ENCODE measurements around the gene CNTROB. TPM values are rescaled to one million over a fixed set of nuclear protein-coding genes. Genes with fewer than 3 reads are reported as not detected.

The CNTROB gene, protein sequence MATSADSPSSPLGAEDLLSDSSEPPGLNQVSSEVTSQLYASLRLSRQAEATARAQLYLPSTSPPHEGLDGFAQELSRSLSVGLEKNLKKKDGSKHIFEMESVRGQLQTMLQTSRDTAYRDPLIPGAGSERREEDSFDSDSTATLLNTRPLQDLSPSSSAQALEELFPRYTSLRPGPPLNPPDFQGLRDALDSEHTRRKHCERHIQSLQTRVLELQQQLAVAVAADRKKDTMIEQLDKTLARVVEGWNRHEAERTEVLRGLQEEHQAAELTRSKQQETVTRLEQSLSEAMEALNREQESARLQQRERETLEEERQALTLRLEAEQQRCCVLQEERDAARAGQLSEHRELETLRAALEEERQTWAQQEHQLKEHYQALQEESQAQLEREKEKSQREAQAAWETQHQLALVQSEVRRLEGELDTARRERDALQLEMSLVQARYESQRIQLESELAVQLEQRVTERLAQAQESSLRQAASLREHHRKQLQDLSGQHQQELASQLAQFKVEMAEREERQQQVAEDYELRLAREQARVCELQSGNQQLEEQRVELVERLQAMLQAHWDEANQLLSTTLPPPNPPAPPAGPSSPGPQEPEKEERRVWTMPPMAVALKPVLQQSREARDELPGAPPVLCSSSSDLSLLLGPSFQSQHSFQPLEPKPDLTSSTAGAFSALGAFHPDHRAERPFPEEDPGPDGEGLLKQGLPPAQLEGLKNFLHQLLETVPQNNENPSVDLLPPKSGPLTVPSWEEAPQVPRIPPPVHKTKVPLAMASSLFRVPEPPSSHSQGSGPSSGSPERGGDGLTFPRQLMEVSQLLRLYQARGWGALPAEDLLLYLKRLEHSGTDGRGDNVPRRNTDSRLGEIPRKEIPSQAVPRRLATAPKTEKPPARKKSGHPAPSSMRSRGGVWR
- 10 to 100 TPM; 19.3 to 40.7 (median 31.7) TPM for total RNA-seq

DNA sequence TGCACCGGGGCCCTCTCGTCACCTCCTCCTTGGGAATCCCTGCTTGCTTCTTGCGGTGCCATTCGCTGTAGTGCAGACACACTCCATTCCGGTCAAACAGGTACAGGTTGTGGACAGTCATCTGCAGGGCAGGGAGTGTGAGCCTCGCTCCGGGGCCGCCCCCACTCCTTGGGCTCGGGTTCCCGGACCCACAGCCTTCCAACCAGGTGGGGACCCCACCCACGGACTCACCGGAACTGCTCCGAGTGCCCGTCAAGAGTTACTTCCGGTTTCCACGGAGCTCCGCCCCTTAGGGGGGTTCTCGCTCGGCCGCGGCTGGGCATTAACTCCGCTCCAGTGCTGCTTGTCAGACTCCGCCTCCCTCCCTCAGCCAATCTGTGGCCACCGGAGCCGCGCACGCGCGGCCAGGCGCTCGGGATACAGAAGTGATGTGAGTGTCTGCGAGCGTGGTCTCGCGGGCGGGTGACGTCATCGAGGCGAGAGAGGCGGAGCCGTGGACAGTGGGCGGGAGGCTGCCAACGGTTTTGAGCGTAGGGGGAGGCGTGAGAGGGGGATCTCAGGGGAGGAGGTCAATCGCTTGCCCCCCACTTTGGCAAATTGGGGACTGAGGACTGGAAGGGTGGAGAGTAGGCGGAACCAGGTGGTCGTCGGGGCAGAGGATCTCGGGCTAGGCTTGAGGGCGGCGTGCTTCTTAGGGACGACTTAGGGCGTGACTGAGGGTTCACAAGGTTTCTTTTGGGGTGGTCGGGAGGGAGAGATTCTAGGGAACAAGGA lies at the start of gene CNTROB, which contains the start of gene TRAPPC1:
Gene CNTROB (plus strand): TSS at position 498 of the 774 bp plus-strand sequence. CDS start 874 bp downstream, outside the sequence.
Gene TRAPPC1 (minus strand): TSS at position 238 of the 774 bp plus-strand sequence. CDS start 117 bp downstream, at position 121.
- Histone ChIP-seq H3K27ac (peak within 1 kb of the TSS; percentile 56 to 68), H3K4me3 (peak within 1 kb of the TSS; percentile 59 to 96 (median 63)), H3K4me1 (replicated peaks in 1 of 2) (peaks cover 27% of the 10 kb centered on the region in 2 donors)
- 0% methylated on average over 5 to 9 of the region's 55 CpGs; no CpG with 5 or more reads in 7 of the 10 experiments for WGBS, 10 experiments
- peak; percentile 88 to 97 (median 94) for ATAC-seq (replicated peaks in 6 of 8)
- in situ Hi-C loops (cut with MboI; ENCODE audit: low pct_unique_long_range_greater_than_20kb in 2 of 9, low sequenced_read_pairs in 9 of 9, unreplicated experiment in 9 of 9): no loop called here

DNA sequence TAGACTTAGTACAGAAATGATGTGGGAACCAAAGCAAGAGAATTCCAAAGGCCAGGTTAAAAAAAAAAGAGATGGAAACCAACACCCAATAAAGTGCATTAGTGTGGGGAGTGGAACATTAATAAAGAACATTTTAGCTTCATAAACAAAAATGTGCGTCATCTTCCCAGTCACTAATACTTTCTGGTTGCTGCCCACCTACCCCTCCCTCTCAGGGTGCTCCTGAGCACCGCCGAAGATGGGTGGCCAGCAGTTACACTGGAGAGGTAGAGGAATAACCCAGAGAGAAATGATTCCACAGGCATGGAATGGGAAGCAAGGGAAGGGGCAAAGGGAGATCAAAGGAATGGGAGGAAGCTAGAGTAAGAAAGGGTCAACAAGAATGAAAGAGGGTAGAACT lies 49.4 kb upstream of the CNTROB start:
- 43 to 100% (median 84%) methylated on average over 1 to 2 of the region's 3 CpGs; no CpG with 5 or more reads in 1 of the 10 experiments for WGBS, 10 experiments
- in situ Hi-C loops (cut with MboI; ENCODE audit: low pct_unique_long_range_greater_than_20kb in 2 of 9, low sequenced_read_pairs in 9 of 9, unreplicated experiment in 9 of 9): no loop called here
- no peak overlapping the region for H3K4me3 ChIP-seq

DNA sequence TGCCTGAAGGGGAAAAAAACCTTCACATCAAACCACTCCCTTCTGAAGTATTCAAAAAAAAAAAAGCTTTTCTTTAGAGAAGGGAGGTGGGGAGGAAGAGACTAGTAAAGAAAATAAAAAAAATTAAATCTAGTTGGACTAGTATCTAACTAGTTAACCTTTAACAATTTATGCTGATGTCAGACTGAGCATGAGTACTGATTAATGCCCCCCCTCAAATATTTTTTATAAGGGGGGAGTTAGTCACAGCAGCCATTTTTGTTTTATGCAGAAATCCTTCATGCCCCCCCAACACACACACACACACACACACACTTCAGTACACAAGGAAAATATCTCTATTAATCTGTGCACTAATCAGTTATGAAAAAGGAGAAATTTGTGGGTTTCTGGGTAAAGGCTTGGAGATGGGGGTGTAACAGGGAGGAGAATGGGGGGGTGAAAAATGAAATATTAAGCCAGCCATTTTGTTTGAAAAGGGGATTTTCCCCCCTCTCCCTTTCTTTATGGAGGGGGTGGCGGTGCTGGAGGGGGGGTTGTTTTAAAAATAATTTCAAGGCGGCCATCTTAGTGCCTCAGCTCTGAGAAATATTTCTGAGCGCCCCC lies 48.1 kb upstream of the CNTROB start:
- in situ Hi-C loops (cut with MboI; ENCODE audit: low pct_unique_long_range_greater_than_20kb in 2 of 9, low sequenced_read_pairs in 9 of 9, unreplicated experiment in 9 of 9): no loop called here
- peak overlapping the region; percentile 51 to 99 (median 93) for H3K4me3 ChIP-seq
- H3K4me1 ChIP-seq (replicated peaks in 1 of 2): peaks cover 14 to 41% of the 10 kb centered on the region in 2 donors
- ATAC-seq (replicated peaks in 6 of 8): no peak
- H3K27ac ChIP-seq: peak overlapping the region; percentile 84 to 99
- WGBS, 10 experiments: 0 to 33% (median 33%) methylated on average over 1 of the region's 3 CpGs; no CpG with 5 or more reads in 7 of the 10 experiments

More for the DNA sequence above, 49.4 kb upstream of the CNTROB start:
- H3K27ac ChIP-seq: no peak overlapping the region
- ATAC-seq (replicated peaks in 6 of 8): no peak
- H3K4me1 ChIP-seq (replicated peaks in 1 of 2): peaks cover 5 to 33% of the 10 kb centered on the region in 2 donors

DNA sequence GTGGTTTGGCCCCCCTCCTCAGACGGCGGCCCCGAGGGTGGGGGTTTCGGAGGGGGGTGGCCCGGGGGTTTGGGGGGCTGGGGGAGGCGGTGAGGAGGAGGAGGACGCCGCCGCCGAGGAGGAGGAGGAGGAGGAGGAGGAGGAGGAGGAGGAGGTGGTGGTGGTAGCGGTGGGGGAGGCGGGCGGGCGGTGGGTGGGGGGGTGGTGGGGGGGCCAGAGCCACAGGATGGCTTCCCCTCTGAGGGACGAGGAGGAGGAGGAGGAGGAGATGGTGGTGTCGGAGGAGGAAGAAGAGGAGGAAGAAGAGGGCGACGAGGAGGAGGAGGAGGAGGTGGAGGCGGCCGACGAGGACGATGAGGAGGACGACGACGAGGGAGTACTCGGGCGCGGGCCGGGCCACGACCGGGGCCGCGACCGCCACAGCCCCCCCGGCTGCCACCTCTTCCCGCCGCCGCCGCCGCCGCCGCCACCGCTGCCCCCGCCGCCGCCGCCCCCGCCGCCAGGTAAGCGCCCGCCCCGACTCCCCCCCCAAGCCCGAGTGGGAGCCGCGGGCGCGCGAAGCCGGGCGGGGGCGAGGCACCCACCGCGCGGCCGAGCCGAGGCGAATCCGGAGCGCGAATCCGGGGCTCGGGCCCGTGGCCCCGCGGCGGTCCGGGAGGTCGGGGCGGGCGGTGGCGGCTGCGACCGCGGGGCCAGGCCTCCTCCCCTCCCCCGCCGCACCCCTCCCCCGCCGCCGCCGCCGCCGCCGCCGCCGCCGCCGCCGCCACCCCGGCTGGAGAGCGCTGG lies 47.2 kb upstream of the CNTROB start:
- Histone ChIP-seq H3K4me1 (replicated peaks in 1 of 2) (peaks cover 23 to 42% of the 10 kb centered on the region in 2 donors), H3K27ac (peak overlapping the region; percentile 84 to 99), H3K4me3 (peak overlapping the region; percentile 51 to 99 (median 93))
- in situ Hi-C loops (cut with MboI; ENCODE audit: low pct_unique_long_range_greater_than_20kb in 2 of 9, low sequenced_read_pairs in 9 of 9, unreplicated experiment in 9 of 9): no loop called here
- ATAC-seq (replicated peaks in 6 of 8): no peak
- 0% methylated on average over 1 of the region's 100 CpGs; no CpG with 5 or more reads in 9 of the 10 experiments for WGBS, 10 experiments

DNA sequence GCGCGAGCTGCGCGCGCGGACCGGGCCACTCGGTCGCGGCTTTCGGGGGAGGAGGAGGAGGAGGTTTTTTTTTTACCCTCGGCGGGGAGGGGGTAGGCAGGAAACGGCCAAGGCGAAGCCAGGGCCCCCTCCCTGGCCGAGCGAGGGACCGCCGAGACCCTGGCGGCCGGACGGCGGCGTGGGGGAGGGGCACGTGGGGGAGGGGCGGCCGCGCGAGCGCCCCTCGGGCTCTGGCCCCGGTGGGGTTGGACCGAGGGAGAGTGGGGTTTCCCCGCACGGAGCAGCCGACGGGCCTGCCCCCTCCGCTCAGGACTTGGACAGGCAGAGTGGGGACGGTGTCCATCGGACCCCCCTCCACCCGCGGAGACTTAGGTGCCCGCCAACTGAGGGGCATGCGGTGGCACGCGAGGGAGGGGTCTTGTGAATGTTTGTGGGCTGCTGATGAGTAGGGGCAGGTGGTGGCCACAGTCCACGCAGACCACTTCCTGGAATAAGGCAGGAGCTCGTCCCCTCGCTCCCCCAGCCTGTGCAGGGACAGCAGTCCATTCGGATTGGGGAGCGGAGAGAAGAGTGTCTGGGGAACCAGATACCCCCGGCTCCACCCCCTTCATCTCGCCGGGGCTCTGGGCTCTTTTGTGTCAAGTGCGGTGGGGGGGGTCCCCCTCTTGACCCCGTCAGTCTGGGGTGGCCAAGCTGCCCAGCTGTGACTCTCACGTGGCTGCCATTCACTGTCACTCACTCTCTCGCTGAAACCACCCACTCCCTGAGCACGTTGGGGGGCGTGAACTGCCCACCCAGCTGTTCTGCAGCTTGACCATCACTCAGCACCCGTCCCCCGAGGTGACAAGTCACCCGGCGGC lies 46.4 kb upstream of the CNTROB start:
- 0% methylated on average over 1 to 6 of the region's 64 CpGs; no CpG with 5 or more reads in 6 of the 10 experiments for WGBS, 10 experiments
- peaks cover 26 to 40% of the 10 kb centered on the region in 2 donors for H3K4me1 ChIP-seq (replicated peaks in 1 of 2)
- peak; percentile 0 to 67 (median 54) for ATAC-seq (replicated peaks in 6 of 8)
- in situ Hi-C loops (cut with MboI; ENCODE audit: low pct_unique_long_range_greater_than_20kb in 2 of 9, low sequenced_read_pairs in 9 of 9, unreplicated experiment in 9 of 9): no loop called here
- H3K4me3 ChIP-seq: peak overlapping the region; percentile 51 to 99 (median 93)
- peak overlapping the region; percentile 84 to 99 for H3K27ac ChIP-seq

DNA sequence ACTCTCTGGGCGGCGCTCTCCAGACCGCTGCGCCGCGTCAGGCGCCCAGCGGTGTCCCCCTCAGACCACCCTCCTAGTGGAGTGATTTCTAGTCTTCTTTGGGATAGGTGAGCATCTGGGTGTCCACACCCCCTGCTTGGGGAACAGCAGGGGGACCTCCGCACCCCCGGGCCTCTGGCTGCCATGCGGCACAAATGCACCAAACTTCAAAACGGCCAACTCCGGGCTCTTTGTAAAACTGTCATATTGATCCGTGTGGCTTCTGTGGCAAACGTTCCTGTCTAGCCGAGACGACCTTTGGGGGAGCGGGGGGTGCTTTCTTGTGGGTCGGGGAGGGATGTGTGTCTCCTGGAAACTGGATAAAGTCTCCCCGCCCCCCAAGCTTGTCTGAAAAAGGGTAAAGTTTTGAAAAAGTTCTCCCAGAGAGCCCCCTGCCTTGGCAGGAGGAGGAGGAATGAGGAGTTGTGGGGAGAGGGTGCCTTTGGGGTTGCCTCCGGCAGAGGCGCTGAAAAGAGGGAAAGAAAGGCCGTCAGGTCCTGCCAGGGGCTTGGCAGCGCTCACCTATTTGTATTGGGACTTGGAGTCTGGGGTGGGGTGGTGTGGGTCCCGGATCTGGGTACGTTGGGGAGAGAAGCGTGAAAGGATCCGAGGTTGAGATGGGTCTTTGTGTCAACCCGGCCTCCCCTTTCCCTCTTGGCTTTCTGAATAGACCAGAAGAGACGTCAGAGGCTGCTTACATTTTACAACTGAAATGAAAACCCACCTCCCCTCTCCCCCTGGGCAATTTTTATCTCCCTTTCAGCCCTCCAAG lies 45.6 kb upstream of the CNTROB start:
- H3K4me1 ChIP-seq (replicated peaks in 1 of 2): peaks cover 26 to 40% of the 10 kb centered on the region in 2 donors
- 0% methylated on average over 1 to 4 of the region's 30 CpGs; no CpG with 5 or more reads in 5 of the 10 experiments for WGBS, 10 experiments
- H3K4me3 ChIP-seq: peak overlapping the region; percentile 51 to 99 (median 93)
- ATAC-seq (replicated peaks in 6 of 8): peak in 1 of 8 experiments; percentile 2
- in situ Hi-C loops (cut with MboI; ENCODE audit: low pct_unique_long_range_greater_than_20kb in 2 of 9, low sequenced_read_pairs in 9 of 9, unreplicated experiment in 9 of 9): no loop called here
- H3K27ac ChIP-seq: peak overlapping the region; percentile 84 to 99

DNA sequence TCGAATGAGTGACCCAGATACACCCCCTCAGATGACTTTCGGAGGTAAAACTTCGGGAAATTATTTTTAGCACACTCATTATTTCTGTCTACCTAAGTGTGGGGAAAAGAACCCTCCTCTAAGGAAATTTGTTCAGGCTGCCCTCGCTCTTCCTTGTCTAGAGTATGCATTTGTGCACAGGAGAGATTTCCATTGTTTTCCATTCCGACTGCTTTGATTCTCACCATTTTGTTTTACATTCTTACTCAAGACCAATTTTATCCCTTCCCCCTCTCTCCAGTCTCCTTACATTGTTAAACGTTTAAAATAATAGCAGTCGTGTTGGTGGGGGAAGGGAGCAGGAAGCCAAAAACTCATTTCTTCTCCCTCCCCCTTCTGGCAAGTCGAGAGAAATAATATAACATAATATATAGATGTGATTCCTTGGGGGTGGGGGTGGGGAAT lies 44.9 kb upstream of the CNTROB start:
- Histone ChIP-seq H3K4me3 (peak overlapping the region; percentile 51 to 99 (median 93)), H3K4me1 (replicated peaks in 1 of 2) (peaks cover 26 to 36% of the 10 kb centered on the region in 2 donors), H3K27ac (peak overlapping the region; percentile 84 to 99)
- in situ Hi-C loops (cut with MboI; ENCODE audit: low pct_unique_long_range_greater_than_20kb in 2 of 9, low sequenced_read_pairs in 9 of 9, unreplicated experiment in 9 of 9): no loop called here
- ATAC-seq (replicated peaks in 6 of 8): peak in 2 of 8 experiments; percentile 1 to 12
- 0 to 4% (median 2%) methylated on average over 4 to 8 of the region's 8 CpGs for WGBS, 10 experiments

DNA sequence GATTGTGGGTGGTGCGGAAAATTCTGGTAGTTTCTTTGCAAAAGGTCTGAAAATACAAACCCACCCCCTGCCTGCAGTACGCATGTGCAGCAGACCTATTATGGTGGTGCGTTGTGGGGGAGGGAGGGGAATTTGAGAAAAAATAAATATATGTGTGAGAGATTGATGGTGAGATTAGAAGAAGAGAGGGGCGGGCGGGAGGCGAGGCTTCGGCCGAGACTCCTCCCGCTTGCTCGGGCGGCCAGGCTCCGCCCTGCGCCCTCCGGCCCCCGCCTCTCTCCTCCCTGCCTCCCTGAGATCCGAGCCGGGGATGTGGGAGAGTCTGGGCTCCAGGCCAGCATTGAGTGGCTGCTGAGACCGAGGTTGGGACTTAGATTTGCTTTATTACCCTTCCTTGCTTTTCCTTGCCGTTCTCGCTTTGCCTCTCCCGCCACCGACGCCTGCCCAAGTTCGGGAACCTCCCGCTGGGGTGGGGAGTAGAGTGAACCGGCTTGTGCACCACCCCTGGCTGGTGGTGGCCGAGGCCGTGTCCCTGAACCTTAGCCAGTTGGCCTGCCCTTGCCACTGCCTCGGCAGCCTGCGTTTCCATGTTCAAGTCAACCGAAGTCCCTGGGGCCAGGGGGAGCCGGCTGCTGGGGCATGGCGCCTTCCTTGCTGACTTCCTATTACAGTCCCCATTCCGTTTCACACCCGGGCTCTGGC lies 44.4 kb upstream of the CNTROB start:
- in situ Hi-C loops (cut with MboI; ENCODE audit: low pct_unique_long_range_greater_than_20kb in 2 of 9, low sequenced_read_pairs in 9 of 9, unreplicated experiment in 9 of 9): no loop called here
- peak overlapping the region; percentile 51 to 99 (median 93) for H3K4me3 ChIP-seq
- peak; percentile 68 to 81 (median 76) for ATAC-seq (replicated peaks in 6 of 8)
- peak overlapping the region; percentile 84 to 99 for H3K27ac ChIP-seq
- H3K4me1 ChIP-seq (replicated peaks in 1 of 2): peaks cover 26 to 31% of the 10 kb centered on the region in 2 donors
- 0 to 11% (median 0%) methylated on average over 1 to 9 of the region's 35 CpGs; no CpG with 5 or more reads in 2 of the 10 experiments for WGBS, 10 experiments

DNA sequence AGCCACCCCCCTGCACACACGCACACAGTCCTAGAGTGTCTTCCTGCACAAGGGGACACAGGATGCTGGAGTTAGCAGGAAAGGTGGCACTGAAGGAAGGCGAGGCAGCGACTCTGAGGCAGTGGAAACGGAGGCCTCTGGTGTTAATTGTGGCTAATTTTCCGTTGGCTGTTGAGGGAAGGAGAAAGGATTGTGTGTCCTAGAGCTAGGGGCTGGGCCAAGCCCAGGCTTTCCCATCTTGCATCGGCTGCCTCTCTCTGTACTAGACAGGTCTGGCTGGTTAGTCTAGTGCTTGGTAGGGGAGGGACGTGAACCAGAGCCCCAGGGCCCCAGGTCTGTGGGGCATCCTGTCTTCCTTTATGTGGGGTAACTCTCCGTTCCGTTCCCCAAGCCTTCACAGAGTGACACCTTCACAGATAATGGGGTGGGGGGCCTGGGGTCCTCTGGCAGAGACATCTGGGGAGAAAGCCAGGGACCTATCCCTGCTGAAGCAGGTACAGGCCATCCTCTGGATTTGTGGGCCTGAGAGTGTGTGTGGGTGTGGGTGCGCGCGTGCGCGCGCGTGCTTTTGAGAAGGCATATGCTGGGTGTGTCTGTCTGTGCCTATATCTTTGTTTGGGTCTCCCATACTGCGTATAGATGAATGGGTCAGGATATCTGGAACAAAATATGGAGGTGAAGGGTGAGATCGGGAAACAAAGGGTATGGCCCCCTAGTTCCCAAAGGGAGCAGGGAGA lies 43.7 kb upstream of the CNTROB start, which contains the start of gene CHD3:
Gene CHD3 (plus strand): TSS at position 606 of the 737 bp plus-strand sequence. CDS start 212 bp downstream, outside the sequence.
- WGBS, 10 experiments: 8 to 100% (median 63%) methylated on average over 2 to 14 of the region's 18 CpGs; no CpG with 5 or more reads in 2 of the 10 experiments
- Histone ChIP-seq H3K4me1 (replicated peaks in 1 of 2) (peaks cover 22 to 24% of the 10 kb centered on the region in 2 donors), H3K27ac (peak within 1 kb of the TSS; percentile 81 to 82), H3K4me3 (peak within 1 kb of the TSS; percentile 51 to 99 (median 93))
- ATAC-seq (replicated peaks in 6 of 8): peak in 3 of 8 experiments; percentile 2 to 3 (median 2)
- in situ Hi-C loops (cut with MboI; ENCODE audit: low pct_unique_long_range_greater_than_20kb in 2 of 9, low sequenced_read_pairs in 9 of 9, unreplicated experiment in 9 of 9): no loop called here
